ENCODE results near the gene NBL1. TPM values are rescaled to one million over a fixed set of nuclear protein-coding genes. Genes with fewer than 3 reads are reported as not detected.
A peak's percentile ranks its signal among the peaks of the same experiment; 100 is the strongest.

Gene NBL1
- total and polyA plus RNA-seq, 9 of the 15 experiments (the other 6 are each of a cell fraction or from before 2014, with no cell fraction given), result 0.10 to 3.7 (median 1.8) TPM; not detected in 1

DNA sequence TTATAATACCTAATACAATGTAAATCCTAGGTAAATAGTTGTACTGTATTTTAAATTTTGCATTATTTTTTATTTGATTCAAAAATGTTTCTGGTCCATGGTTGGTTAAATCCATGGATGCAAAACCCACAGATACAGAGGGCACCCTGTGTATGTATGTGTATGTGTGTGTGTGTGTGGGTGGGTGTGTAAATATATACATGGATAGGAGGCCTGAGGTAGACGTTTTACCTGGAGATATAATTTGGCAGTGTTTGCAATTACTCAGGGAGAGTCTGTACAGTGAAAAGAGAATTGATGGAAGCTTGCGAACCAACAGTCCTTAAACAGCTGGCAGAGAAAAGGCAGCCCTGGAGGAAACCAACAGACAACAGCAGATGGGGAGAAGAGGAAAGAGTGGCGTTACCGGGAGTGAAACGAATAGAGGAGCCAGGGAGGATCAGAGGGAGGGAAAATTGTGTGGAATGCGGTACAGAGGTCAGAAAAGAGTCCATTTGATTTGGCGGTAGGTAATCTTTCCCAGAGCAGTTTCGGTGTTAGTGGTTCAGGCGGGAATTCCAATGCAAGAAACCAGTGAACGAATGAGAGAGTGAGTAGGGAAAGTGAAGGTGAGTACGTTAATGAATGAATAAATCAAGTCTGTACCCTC is 47.9 kb upstream of the NBL1 start (continued):
- TF ChIP-seq, protein P1, sequence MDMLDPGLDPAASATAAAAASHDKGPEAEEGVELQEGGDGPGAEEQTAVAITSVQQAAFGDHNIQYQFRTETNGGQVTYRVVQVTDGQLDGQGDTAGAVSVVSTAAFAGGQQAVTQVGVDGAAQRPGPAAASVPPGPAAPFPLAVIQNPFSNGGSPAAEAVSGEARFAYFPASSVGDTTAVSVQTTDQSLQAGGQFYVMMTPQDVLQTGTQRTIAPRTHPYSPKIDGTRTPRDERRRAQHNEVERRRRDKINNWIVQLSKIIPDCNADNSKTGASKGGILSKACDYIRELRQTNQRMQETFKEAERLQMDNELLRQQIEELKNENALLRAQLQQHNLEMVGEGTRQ (CRISPR knock-in tag; IDR thresholded peaks at IDR 0.05), result no peak
- TF ChIP-seq NFIX (CRISPR knock-in tag; IDR thresholded peaks at IDR 0.05; ENCODE audit: low read depth), result no peak
- TF ChIP-seq, protein P2, sequence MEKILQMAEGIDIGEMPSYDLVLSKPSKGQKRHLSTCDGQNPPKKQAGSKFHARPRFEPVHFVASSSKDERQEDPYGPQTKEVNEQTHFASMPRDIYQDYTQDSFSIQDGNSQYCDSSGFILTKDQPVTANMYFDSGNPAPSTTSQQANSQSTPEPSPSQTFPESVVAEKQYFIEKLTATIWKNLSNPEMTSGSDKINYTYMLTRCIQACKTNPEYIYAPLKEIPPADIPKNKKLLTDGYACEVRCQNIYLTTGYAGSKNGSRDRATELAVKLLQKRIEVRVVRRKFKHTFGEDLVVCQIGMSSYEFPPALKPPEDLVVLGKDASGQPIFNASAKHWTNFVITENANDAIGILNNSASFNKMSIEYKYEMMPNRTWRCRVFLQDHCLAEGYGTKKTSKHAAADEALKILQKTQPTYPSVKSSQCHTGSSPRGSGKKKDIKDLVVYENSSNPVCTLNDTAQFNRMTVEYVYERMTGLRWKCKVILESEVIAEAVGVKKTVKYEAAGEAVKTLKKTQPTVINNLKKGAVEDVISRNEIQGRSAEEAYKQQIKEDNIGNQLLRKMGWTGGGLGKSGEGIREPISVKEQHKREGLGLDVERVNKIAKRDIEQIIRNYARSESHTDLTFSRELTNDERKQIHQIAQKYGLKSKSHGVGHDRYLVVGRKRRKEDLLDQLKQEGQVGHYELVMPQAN (IDR thresholded peaks at IDR 0.05; ENCODE audit: borderline replicate concordance), result peak; percentile 71; the same call in 1 of the 2 replicates
- peak; percentile 10; the same call in 1 of the 2 replicates for TF ChIP-seq TEAD4 (IDR thresholded peaks at IDR 0.05; ENCODE audit: low read length)
- no peak for TF ChIP-seq TEAD4 (CRISPR knock-in tag; IDR thresholded peaks at IDR 0.05; ENCODE audit: borderline replicate concordance)
- TF ChIP-seq HNRNPK (IDR thresholded peaks at IDR 0.05; ENCODE audit: low read depth, low read length, poor library complexity, severe bottlenecking), result no peak
- TF ChIP-seq, protein P3, sequence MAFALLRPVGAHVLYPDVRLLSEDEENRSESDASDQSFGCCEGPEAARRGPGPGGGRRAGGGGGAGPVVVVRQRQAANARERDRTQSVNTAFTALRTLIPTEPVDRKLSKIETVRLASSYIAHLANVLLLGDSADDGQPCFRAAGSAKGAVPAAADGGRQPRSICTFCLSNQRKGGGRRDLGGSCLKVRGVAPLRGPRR (CRISPR knock-in tag; IDR thresholded peaks at IDR 0.05), result no peak
- TF ChIP-seq, protein P4, sequence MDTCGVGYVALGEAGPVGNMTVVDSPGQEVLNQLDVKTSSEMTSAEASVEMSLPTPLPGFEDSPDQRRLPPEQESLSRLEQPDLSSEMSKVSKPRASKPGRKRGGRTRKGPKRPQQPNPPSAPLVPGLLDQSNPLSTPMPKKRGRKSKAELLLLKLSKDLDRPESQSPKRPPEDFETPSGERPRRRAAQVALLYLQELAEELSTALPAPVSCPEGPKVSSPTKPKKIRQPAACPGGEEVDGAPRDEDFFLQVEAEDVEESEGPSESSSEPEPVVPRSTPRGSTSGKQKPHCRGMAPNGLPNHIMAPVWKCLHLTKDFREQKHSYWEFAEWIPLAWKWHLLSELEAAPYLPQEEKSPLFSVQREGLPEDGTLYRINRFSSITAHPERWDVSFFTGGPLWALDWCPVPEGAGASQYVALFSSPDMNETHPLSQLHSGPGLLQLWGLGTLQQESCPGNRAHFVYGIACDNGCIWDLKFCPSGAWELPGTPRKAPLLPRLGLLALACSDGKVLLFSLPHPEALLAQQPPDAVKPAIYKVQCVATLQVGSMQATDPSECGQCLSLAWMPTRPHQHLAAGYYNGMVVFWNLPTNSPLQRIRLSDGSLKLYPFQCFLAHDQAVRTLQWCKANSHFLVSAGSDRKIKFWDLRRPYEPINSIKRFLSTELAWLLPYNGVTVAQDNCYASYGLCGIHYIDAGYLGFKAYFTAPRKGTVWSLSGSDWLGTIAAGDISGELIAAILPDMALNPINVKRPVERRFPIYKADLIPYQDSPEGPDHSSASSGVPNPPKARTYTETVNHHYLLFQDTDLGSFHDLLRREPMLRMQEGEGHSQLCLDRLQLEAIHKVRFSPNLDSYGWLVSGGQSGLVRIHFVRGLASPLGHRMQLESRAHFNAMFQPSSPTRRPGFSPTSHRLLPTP (IDR thresholded peaks at IDR 0.05; ENCODE audit: borderline replicate concordance, extremely low read depth, insufficient read length), result no peak
- no peak for TF ChIP-seq HMGN3 (IDR thresholded peaks at IDR 0.05; ENCODE audit: borderline replicate concordance, extremely low read depth, insufficient read length, low read depth, low read length)
- no peak for TF ChIP-seq ZNF699 (CRISPR knock-in tag; IDR thresholded peaks at IDR 0.05; ENCODE audit: insufficient replicate concordance)
- no peak; the same call in 1 of the 2 replicates for TF ChIP-seq SMARCC2 (IDR thresholded peaks at IDR 0.05; ENCODE audit: low read depth)
- TF ChIP-seq ZFP30 (CRISPR knock-in tag; IDR thresholded peaks at IDR 0.05; ENCODE audit: borderline replicate concordance), result no peak
- no peak for TF ChIP-seq ELF1 (tag; IDR thresholded peaks at IDR 0.05)
- peak; percentile 74 for TF ChIP-seq MIER1 (IDR thresholded peaks at IDR 0.05; ENCODE audit: low read depth)
- TF ChIP-seq NFE2 (IDR thresholded peaks at IDR 0.05; ENCODE audit: low read depth), result no peak
- no peak for TF ChIP-seq RBM22 (IDR thresholded peaks at IDR 0.05; ENCODE audit: low read depth, low read length, poor library complexity, severe bottlenecking)
- TF ChIP-seq GTF2E2 (tag; IDR thresholded peaks at IDR 0.05), result peak; percentile 5; the same call in 1 of the 2 replicates
- TF ChIP-seq POU5F1 (IDR thresholded peaks at IDR 0.05; ENCODE audit: borderline replicate concordance, low read depth, low read length, partially characterized antibody), result no peak
- no peak for TF ChIP-seq EP300 (IDR thresholded peaks at IDR 0.05; ENCODE audit: low read length)
- no peak for TF ChIP-seq ADNP (tag; IDR thresholded peaks at IDR 0.05)
